Activated CD4-positive, alpha-beta T cell treated with anti-CD3 and anti-CD28 coated beads, Interleukin-2, amount 10 ng/mL, durations not matched to agents 7 days and 5 days (primary cell): Measurements from ENCODE around the gene PHF12. TPM values are rescaled to one million over a fixed set of nuclear protein-coding genes. Genes with fewer than 3 reads are reported as not detected.
A peak's percentile ranks its signal among the peaks of the same experiment; 100 is the strongest.

ENCODE experiments used
- CTCF ChIA-PET: fragments of 350-600 bp; sonication (Branson Sonifier 250); formaldehyde crosslinking; loops from one replicate; lab custom pipeline; 2021; ENCODE audit warnings: antibody characterized with exemption; lab: Charles Lee
- POLR2A ChIA-PET: fragments of 350-600 bp; sonication (Branson Sonifier 250); formaldehyde crosslinking; loops from one replicate; lab custom pipeline; 2021; ENCODE audit warnings: antibody characterized with exemption; lab: Charles Lee
- DNase-seq: peaks from one replicate; pipeline ENCODE4 v3.0.0-alpha.2; 2020
- H3K27ac Mint-ChIP-seq: one replicate; pipeline ENCODE4 v1.8.0; 2021; ENCODE audit warnings: mild to moderate bottlenecking, moderate library complexity, mixed read lengths
- H3K27me3 Mint-ChIP-seq: one replicate; pipeline ENCODE4 v1.8.0; 2021; ENCODE audit warnings: mixed read lengths
- H3K36me3 Mint-ChIP-seq: one replicate; pipeline ENCODE4 v1.8.0; 2021; ENCODE audit warnings: low read depth, mixed read lengths
- H3K4me1 Mint-ChIP-seq: one replicate; pipeline ENCODE4 v1.8.0; 2021; ENCODE audit warnings: mixed read lengths
- H3K4me3 Mint-ChIP-seq: one replicate; pipeline ENCODE4 v1.8.0; 2021; ENCODE audit warnings: mild to moderate bottlenecking, moderate library complexity, mixed read lengths
- H3K9me3 Mint-ChIP-seq: one replicate; pipeline ENCODE4 v1.8.0; 2021; ENCODE audit warnings: mixed read lengths
- total RNA-seq, 2 experiments: library from RNA; stranded (reverse); gene quantifications; one replicate each; pipeline ENCODE4 v1.2.3, GENCODE V29; 2021

PHF12 gene
- total RNA-seq, 2 experiments from 2014 or later, result 72.3 to 78.1 TPM

- Mint-ChIP-seq H3K27ac (peak within 1 kb of the TSS; percentile 89), H3K9me3 (no peaks in the 10 kb centered on the region), H3K4me3 (peak within 1 kb of the TSS; percentile 88), H3K36me3 (peaks cover 41% of the 10 kb centered on the region), H3K27me3 (no peaks in the 10 kb centered on the region), H3K4me1 (peaks cover 45% of the 10 kb centered on the region)
- CTCF ChIA-PET, result interaction anchor here (0.6 to 5.3 kb wide), 31 partner anchors 7 to 268 kb away, joined by 3 to 32 read pairs (median 4); partner anchors contain the start of genes NEK8, PHF12 and TLCD1
- POLR2A ChIA-PET, result no interaction called here
- DNase-seq, result peak; percentile 93
Measured at GRCh38 chr17:28902819-28903545, 48.3 kb downstream of the PHF12 start, which contains the start of gene DHRS13. Gene DHRS13, minus strand, starts transcription at chr17:28903079. Its CDS starts 135 bp downstream, at chr17:28902944.

- peaks cover 38% of the 10 kb centered on the region for H3K36me3 Mint-ChIP-seq
- POLR2A ChIA-PET, result no interaction called here
- no peaks in the 10 kb centered on the region for H3K9me3 Mint-ChIP-seq
- H3K4me1 Mint-ChIP-seq, result peaks cover 50% of the 10 kb centered on the region
- no peaks in the 10 kb centered on the region for H3K27me3 Mint-ChIP-seq
- CTCF ChIA-PET, result interaction anchor here (0.7 to 5.3 kb wide), 30 partner anchors 8 to 267 kb away, joined by 3 to 32 read pairs (median 4); partner anchors contain the start of genes NEK8, PHF12 and TLCD1
- H3K27ac Mint-ChIP-seq, result peak overlapping the region; percentile 89
- peak; percentile 55 for DNase-seq
- peak overlapping the region; percentile 88 for H3K4me3 Mint-ChIP-seq
Measured at GRCh38 chr17:28901866-28902818, 49.2 kb downstream of the PHF12 start.

GRCh38 chr17:28900986-28901726 lies 50.2 kb downstream of the PHF12 start:
- no peak for DNase-seq
- CTCF ChIA-PET, result interaction anchor here (1.2 to 5.3 kb wide), 10 partner anchors 9 to 173 kb away, joined by 3 to 32 read pairs (median 6); partner anchors contain the start of genes ERAL1, NEK8, PHF12 and TLCD1
- Mint-ChIP-seq H3K27me3 (no peaks in the 10 kb centered on the region), H3K36me3 (peaks cover 43% of the 10 kb centered on the region), H3K4me3 (peak overlapping the region; percentile 88), H3K4me1 (peaks cover 55% of the 10 kb centered on the region), H3K9me3 (no peaks in the 10 kb centered on the region), H3K27ac (peak overlapping the region; percentile 89)
- POLR2A ChIA-PET, result no interaction called here

- H3K36me3 Mint-ChIP-seq, result peaks cover 48% of the 10 kb centered on the region
- H3K4me3 Mint-ChIP-seq, result no peak overlapping the region
- no peak for DNase-seq
- no peaks in the 10 kb centered on the region for H3K27me3 Mint-ChIP-seq
- POLR2A ChIA-PET, result interaction anchor here (0.6 kb wide), 1 partner anchor 154 kb away, joined by 3 read pairs; no protein-coding TSS in a partner anchor
- peaks cover 64% of the 10 kb centered on the region for H3K4me1 Mint-ChIP-seq
- peak overlapping the region; percentile 51 for H3K27ac Mint-ChIP-seq
- CTCF ChIA-PET, result interaction anchor here (0.9 to 3.6 kb wide), 7 partner anchors 9 to 218 kb away, joined by 3 to 31 read pairs (median 4); partner anchors contain the start of gene TLCD1
- H3K9me3 Mint-ChIP-seq, result no peaks in the 10 kb centered on the region
Measured at GRCh38 chr17:28899212-28899815, 52.0 kb downstream of the PHF12 start.

- Mint-ChIP-seq H3K36me3 (peaks cover 52% of the 10 kb centered on the region), H3K9me3 (no peaks in the 10 kb centered on the region), H3K27me3 (no peaks in the 10 kb centered on the region), H3K4me1 (peaks cover 62% of the 10 kb centered on the region), H3K27ac (peak overlapping the region; percentile 41), H3K4me3 (peak overlapping the region; percentile 40)
- ChIA-PET POLR2A (no interaction called here), CTCF (interaction anchor here (0.9 to 3.6 kb wide), 12 partner anchors 9 to 219 kb away, joined by 3 to 31 read pairs (median 4); partner anchors contain the start of genes FAM222B and TLCD1)
- DNase-seq, result no peak
Measured at GRCh38 chr17:28898527-28898955, 52.8 kb downstream of the PHF12 start.

GRCh38 chr17:28897769-28898526 lies 53.4 kb downstream of the PHF12 start:
- peaks cover 58% of the 10 kb centered on the region for H3K36me3 Mint-ChIP-seq
- no peaks in the 10 kb centered on the region for H3K9me3 Mint-ChIP-seq
- H3K4me1 Mint-ChIP-seq, result peaks cover 63% of the 10 kb centered on the region
- H3K4me3 Mint-ChIP-seq, result peak overlapping the region; percentile 98
- ChIA-PET POLR2A (no interaction called here), CTCF (interaction anchor here (0.9 to 3.6 kb wide), 12 partner anchors 11 to 219 kb away, joined by 3 to 31 read pairs (median 4); partner anchors contain the start of genes FAM222B and TLCD1)
- no peaks in the 10 kb centered on the region for H3K27me3 Mint-ChIP-seq
- peak; percentile 38 for DNase-seq
- peak overlapping the region; percentile 97 for H3K27ac Mint-ChIP-seq

- DNase-seq, result peak; percentile 68
- Mint-ChIP-seq H3K27ac (peak within 1 kb of the TSS; percentile 97), H3K9me3 (no peaks in the 10 kb centered on the region), H3K36me3 (peaks cover 62% of the 10 kb centered on the region), H3K27me3 (no peaks in the 10 kb centered on the region), H3K4me1 (peaks cover 67% of the 10 kb centered on the region), H3K4me3 (peak within 1 kb of the TSS; percentile 98)
- CTCF ChIA-PET, result interaction anchor here (0.6 to 3.6 kb wide), 10 partner anchors 12 to 170 kb away, joined by 3 to 31 read pairs (median 4); partner anchors contain the start of genes FAM222B and TLCD1
- POLR2A ChIA-PET, result no interaction called here
Measured at GRCh38 chr17:28896884-28897768, 54.2 kb downstream of the PHF12 start, which contains the start of gene FLOT2. Gene FLOT2, minus strand, starts transcription at chr17:28897733. Its CDS starts 159 bp downstream, at chr17:28897574.

GRCh38 chr17:28896491-28896883 lies 54.8 kb downstream of the PHF12 start:
- ChIA-PET CTCF (interaction anchor here (0.6 to 3.6 kb wide), 6 partner anchors 47 to 169 kb away, joined by 3 to 31 read pairs (median 4); partner anchors contain the start of gene TLCD1), POLR2A (no interaction called here)
- DNase-seq, result no peak
- Mint-ChIP-seq H3K4me1 (peaks cover 67% of the 10 kb centered on the region), H3K4me3 (peak overlapping the region; percentile 98), H3K27ac (peak overlapping the region; percentile 97), H3K36me3 (peaks cover 63% of the 10 kb centered on the region), H3K27me3 (no peaks in the 10 kb centered on the region), H3K9me3 (no peaks in the 10 kb centered on the region)

GRCh38 chr17:28895794-28896447 lies 55.4 kb downstream of the PHF12 start:
- POLR2A ChIA-PET, result no interaction called here

More at GRCh38 chr17:28895794-28896447, 55.4 kb downstream of the PHF12 start:
- H3K27me3 Mint-ChIP-seq, result no peaks in the 10 kb centered on the region
- H3K4me3 Mint-ChIP-seq, result peak overlapping the region; percentile 98
- no peak for DNase-seq
- peak overlapping the region; percentile 97 for H3K27ac Mint-ChIP-seq
- H3K36me3 Mint-ChIP-seq, result peaks cover 68% of the 10 kb centered on the region
- H3K4me1 Mint-ChIP-seq, result peaks cover 72% of the 10 kb centered on the region
- H3K9me3 Mint-ChIP-seq, result no peaks in the 10 kb centered on the region
- CTCF ChIA-PET, result interaction anchor here (1.1 to 1.6 kb wide), 5 partner anchors 48 to 169 kb away, joined by 3 to 5 read pairs (median 3); no protein-coding TSS in a partner anchor
